CD4-positive, alpha-beta T cell treated with Interleukin-6 for 4 hours (primary cell): ENCODE data around the gene MOB3B.
"Not testable (repeated sequence)": the region's sequence is repeated elsewhere in the genome, so short reads cannot be mapped to it uniquely, and the experiment has no call there.

Experiments
- DNase-seq: peaks from one replicate; pipeline ENCODE4 v3.0.0-alpha.2; 2020; ENCODE audit warnings: mixed read lengths

The MOB3B gene

DNA sequence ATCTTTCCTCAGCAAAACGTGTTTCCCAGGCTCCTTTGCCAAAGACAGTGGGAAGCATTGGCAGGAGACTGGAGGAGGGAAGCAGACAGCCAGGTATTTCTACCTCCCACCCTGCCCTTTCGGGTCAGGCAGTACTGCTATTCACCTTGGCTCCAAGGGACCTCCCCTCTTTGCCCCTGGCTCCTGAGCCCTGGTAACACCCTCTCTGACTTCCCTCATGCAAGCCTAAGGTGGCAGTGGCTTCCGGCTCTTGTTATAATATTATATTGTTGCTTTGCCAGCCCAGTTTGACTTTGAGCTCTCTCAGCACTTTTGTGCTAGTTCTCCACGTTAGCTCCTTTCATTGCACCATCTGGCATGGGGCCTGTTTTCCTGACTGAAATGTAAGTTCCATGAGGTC, 87.2 kb downstream of the MOB3B start:
- DNase-seq: no peak

DNA sequence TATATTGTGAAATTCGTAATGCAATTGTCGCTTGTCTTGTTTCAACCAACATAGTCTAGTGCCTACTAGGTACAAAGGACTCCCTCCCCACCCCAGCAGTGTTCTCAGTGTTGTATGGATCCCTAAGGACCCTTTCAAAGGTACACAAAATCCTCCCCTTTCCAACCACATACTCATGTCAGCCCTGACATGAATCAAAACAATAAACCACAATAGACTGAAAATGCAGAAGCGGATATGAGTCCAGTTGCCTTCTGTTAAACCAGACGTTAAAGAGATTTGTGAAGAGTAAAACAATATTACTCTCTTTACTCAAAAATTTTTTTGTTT, 87.9 kb downstream of the MOB3B start:
- no peak for DNase-seq

DNA sequence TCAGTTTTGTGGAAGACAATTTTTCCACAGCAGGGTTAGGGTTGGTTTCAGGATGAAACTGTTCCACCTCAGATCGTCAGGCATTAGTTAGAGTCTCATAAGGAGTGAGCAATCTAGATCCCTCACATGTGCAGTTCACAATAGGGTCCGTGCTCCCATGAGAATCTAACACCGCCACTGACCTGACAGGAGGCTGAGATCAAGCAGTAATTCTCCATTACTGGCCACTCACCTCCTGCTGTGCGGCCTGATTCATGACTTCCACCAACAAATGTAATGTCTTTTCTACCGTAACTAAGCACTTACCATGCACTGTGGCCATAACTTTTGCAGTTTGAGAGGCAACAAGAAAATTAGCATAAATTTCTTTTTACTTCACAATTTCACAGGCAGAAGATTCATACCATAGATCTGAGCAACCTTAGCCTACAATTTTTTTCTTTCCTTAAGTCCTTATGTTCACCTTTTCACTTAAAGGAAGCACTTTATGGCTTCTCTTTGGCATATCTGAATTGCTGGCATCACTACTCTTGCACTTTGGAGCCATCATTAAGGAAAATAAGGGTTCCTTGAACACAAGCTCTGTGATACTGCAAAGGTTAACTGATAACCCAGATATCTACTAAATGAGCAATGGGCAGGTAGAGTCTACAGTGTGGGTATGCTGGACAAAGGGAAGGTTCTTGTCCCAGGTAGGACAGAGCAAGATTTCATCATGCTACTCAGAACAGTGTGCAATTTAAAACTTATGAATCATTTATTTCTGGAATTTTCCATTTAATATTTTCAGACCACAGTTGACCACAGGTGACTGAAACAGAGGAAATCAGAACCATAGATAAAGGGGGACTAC, 88.5 kb downstream of the MOB3B start:
- no peak for DNase-seq

DNA sequence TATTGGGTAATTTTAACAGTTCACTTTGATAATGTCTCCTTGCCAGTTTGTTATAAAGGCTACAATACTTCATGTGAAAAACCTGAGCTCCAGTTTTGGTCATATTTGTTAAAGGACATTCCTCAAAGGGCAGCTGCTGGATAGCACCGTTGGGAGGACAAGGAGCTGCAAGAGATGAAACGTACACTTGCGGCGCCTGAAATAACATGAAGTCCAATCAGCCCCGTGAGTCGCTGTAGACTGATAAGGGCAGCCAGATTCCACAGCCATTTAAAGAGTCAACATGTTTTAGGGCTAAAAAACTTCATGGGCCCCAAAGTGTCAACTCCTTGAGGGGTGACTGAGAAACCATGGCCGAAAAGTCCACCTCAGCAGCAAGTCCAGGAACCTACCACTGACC, 91.1 kb downstream of the MOB3B start:
- DNase-seq: no peak

DNA sequence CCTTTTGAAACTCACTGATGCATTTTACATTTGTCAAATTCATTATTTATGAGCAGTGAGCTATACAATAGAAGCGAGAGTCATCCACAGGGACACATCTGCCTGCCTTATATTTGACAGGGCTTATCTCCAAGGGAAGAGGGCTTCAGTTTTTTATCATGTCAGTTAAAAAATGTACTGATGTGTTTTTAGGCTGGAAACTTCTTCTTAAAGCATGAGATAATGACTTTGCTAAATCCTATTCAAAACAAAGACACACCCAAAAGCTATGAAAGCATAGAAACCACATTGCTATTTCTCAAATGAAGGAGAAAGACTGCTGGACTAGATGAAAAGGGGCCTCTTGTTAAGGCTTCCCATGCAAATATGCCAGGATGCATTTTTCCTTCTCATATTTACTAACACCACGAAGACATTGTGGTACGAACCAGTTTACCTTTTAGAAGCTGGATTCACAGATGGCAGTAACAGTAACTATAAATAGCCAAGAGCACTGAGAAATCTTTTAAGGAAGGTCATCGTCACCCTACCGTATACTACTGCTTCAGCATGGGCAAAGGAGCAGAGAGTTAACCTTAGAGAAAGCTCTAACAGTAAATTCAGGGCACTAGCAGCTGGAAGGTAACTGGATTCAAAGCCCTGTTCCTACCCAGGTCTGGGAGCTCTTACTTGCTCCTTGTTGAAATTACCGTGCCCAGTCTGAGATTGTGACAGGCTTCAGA, 91.8 kb downstream of the MOB3B start:
- DNase-seq: no peak

DNA sequence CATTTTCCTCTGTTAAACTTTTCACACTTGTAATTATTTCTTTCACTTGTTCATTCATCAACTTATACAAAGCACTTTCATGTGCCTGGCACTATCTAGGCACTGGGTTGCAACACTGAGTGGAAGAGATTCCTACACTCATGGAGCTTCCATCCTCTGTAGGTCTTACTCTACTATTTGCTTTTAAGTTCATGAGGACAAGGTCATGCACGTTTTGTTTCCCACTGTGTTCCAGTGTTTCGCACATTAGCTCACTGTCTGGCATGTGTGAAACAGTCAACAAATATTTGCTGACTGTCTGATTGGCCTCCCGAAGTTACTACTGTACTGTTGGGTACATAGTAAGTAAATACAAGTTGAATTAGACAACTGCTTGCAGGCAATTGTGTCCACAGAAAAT, 93.4 kb downstream of the MOB3B start:
- DNase-seq: no peak

DNA sequence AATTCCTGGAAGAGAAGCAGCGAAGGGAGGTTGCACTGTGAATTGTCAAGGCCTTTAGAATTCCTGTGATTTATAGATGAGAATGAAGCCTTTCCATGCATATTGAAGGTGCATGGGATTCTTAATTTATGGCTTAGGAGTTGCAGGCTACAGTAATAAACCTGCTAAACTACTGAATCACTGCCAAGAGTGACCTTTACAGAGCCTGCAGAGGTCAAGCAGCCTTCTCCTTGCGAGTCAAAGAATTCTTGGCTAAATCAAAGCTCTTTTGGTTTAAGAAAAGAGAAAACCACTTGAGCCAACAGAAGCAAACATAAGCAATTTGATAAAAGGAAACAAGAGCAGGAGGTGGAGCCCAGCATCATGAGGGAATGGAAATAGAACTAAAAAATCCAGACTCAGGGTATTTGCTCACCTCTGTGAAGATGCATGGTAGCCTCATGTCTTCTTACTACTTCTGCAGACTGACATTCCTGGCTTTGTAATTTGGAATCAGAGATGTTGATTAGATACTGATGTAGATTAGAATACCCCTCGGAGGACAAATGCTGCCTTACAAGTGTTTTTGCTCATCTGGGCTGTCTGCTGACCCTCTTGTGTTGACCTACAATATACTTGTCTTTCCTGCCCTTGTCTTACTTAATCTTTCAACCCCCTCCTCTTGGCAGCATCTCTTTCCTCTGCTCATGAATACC, 95.8 kb downstream of the MOB3B start:
- DNase-seq: no peak

DNA sequence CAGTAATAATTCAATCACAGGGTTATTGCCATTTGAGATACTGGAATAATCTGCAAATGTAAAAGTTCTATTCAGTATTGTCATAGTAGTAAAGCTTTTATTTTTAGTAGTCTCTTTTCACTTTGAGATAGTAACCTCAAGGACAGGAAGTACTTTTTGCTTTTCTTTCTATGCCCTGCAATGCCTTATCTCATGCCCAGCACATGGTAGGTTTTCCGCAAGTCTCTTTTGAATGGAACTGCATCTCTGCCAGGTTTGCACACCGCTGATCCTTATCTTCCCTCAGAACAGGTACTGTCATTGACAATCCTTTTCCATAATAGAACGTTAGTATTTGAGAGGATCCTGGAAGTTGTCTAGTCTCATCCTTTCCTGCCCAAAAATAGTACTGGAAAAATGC, 97.3 kb downstream of the MOB3B start:
- DNase-seq: no peak

DNA sequence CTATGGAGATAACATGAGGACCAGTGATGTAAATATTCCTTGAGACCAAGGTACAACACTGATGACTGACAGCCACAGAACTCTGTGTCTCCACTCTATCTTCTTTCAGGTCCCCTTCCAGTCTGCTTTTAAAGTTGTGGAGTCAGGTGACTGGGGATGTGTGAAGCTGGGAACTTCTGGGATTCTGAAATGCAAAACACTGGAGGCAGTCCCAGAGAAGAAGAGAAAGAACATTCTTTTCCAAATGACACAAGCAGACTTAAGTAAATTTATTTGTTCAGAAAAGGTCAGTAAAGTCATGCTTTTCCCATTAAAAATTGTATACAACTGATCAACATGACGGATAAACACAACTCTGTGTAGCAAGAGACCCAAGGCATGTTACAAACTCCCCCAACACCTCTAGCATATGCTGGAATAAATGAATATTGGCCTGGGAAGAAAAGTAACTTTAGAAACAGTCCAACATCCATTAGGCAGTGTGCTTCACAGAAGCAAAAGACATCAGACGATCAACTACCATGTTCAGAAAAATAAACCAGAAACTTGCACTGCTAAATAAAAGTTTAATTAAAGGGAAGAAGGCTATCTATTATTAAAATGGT, 98.0 kb downstream of the MOB3B start:
- no peak for DNase-seq

DNA sequence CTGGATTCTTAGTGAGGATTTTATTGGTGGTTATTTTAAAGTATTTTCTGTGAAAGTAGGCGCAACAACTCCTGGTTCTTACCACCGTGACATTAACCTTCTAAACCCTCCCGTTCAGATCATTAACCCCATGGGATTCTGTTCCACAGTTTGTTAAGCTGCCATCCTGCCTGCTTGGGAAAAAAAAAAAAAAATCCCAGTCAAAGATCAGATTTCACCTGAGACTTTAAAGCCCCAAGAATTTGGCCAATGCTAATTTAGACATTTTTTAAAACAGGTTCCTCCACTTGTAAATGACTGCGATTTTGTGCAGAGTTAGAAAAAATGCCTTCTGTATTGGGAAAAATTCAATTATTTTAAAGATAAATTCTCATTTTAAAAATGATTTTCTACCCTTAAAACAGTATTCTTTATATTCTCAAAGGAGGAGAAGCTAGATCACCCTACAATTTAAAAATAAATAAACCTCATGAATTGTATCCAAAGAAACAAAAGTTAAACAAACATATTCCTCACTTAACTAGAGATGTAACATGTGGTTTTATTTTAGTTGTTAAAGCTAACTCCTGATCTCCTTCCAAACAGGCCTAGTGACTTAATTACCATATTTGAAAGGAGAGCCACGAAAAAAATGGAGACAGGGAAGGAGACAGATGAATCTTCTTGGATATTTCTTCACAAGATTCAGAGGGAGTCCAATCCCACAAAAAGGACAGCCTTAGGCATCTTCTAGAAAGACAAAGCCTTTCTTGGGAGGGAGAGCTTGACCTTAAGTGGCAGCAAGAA, 98.7 kb downstream of the MOB3B start:
- DNase-seq: no peak

DNA sequence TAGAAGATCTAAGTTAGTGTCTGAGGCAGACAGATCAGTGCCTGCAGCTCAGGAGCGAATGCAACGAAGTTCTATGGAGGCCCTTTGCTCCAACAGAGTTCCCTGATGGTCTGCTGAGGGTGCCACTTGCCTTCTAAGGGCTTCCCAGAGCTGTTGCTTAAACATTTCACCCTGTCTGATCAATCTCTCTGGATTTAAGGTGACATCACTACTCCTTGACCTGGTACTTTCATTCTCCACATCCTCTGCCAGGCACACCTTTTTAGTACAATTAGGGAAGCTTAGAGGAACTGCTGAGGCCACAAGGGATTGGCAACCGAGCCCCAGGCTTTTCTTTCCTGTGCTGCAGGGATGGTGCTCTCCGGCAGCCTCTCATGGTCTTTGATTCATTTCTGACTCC, 99.7 kb downstream of the MOB3B start:
- DNase-seq: no peak

DNA sequence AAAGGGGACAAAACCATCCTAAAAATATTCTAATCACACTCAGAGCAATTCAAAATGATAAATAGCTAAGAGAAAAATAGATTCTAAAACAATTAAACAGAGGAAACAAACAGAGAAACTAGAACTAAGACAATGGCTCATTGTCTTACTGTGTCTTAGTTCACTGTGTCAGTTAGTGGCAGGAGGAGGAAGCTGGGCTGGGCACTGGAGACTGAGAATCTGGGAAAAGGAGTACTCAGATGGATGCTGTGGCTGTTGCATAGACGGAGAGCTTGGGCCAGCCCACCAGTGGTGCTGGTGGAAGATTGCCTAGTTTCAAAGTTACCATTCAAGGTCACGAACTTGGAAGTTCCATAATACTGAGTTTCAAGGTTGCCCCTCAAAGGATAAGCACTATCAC, 100.2 kb downstream of the MOB3B start:
- no peak for DNase-seq

DNA sequence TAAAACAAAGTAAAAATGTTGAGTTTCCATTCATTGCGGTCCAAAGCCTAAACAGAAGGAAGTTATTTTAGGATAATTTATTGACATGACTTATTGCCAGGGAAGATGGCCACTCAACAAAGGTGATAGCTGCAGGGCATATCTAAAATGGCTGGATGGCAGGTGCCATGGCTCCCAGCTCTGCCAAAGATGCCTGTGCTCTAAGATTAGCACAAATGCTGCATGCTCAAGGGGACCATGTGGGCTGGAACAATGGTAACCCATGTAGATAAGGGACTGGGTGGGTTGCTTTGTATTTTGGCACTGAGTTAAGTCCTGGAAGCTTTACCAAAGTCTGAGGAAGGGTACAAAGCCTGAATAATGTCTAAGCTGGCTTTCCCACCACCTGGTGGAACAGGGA, 101.1 kb downstream of the MOB3B start:
- DNase-seq: no peak

DNA sequence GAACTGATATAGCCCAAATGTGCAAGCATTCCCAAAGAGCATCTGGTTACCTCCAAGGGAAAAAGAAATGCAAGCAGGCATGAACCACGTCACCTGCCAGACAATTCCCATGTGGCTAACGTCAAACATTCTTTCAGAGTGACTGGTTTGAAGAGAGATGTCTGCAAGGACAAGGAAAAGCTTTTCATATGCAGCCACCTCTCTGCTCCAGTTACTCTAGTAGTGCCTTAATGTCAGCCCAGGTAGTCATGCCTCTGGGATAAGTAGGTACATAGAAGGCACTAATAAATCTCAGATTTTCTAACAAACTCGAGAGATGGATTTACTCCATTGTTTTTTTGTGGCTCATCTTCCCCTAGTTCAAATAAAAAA, 102.4 kb downstream of the MOB3B start:
- DNase-seq: no peak

DNA sequence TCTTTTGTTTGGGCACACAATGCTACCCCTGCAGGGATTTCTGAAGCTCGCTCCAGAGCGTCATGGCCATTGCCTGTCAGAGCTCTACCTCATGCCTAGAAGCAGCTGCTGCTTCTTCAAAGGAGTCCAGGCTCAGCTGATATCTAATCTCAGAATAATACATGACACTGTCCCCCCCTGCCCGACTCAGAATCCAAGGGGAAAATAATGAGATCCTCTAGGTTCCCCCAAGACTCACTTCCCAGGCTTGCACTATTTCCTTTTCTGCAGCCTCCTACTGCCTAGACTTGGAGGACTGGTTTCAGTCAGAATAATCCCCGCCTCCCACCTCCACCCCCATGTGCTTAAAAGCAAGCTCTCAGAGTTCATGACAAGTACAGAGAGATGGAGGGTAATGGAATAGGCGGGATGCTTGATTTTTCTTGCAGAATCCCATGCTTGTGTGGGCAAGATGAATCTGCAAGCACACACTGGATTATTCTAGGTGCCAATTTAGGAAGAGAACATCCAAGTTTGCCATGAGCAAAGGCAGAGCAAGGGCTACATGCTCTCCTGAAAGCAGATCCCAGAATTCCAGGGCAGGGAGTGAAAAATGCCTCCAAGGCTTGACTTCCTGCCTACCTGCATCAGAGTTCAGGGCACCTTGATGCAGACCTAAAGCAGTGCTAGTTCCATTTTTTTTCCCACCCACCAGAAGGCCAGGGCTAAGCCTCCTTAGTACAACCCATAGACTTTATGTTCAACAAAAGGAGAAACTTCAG, 102.9 kb downstream of the MOB3B start:
- DNase-seq: no peak

DNA sequence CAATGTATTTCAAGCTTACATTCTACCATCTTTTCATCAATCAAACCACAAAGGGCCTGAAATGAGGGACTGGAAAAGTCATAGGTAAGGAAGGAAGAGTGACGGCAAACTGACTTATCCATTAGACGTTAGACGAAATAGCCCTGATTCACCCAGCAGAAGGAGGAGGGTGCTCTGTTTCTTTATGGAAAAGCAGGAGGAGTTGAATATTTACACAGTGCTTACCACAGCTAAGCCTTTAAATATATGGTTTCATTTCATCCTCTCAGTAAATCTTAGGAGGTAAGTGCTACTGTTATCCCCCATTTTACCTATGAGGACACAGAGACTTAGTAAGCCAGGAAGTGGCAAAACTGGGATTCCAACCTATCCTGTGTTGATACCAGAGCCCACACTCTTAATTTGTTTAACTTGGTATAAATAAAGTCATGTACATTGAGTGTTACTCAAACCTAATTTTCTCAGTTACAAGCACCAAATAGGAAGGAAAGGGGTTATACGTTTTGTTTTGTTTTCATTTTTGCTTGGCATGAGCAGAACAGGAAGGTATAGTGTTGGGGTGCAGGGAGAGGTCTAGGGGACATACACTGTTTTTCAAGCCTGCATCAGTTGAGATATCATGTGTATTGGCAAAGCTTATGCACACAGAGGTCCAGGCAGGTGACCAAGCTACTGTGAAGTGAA, 103.6 kb downstream of the MOB3B start:
- DNase-seq: no peak

DNA sequence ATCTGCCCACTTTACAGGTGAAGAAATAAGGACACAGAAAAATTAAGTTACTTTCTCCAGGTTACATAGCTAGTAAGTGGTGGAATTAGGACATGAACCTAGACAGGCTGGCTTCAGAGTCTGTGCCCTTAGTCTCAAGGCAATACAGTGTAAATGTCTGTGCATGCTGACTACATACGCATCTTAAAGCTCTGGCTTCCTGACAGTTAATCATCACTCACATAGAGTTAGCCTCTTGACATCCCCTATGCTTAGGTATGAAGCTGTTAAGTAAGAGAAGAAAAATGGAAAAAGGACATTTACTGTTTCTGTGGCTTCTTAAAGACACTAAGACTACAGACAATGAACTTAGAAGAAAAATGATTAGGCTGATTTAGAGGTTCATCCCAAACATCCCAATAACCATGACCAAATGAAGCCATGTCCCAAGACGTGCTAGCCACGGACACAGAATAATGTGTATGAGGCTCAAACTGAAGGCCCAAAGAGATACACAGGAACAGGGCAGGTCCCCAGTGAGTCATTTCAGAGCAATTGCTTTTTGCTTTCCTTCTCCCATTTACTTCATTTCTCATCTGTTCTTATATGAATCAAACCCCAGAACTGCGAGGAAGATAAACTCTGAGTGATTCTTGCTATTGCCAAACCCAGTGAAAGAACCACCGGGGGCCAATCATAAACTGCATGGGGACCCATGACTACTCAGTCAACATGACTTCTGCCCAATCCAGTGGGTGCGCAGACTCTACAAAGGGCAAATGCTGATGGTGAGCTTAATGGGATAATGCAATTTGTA, 105.5 kb downstream of the MOB3B start:
- no peak for DNase-seq

DNA sequence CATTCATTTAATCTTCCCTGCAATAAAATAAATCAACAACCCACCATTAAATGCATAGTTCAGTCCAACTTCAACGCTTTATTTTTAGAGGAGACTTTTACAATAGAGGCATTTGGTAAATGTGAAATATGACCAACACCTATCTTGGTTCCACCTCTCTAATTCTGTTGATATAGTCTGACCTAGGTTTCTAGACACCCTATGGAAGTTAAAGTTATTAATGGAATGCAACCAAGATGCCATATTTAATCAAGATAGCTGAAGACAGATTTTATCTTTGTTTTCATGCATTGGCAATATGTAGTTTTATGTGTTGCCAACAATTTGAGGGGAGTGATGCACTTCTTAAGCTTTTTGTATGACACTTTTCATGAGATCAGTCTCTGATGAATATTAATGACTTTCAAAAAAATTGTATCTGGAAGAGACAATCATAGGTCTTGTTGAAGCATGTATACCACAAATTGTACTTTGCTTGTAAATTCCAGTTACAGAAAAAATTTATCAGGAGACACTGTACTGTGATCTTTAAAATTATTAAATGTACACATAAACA, 107.3 kb downstream of the MOB3B start:
- DNase-seq: no peak

DNA sequence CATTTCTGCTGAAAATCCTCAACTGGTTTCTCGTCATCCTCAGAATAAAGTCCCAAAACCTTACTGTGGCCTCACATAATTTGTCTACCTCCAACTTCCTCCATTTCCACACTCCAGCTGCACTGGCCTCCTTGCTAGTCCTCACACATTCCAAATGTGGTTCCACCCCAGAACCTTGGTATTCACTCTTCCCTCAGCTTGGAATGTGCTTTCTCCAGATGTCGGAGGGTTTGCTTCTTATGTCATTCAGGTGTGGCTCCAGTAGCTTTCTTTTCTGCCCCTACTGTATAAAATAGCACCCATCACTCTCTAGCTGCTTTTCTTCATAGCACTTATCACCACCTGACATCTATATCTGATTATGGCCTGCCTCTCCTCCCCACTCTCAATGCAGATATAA, 108.0 kb downstream of the MOB3B start:
- no peak for DNase-seq

DNA sequence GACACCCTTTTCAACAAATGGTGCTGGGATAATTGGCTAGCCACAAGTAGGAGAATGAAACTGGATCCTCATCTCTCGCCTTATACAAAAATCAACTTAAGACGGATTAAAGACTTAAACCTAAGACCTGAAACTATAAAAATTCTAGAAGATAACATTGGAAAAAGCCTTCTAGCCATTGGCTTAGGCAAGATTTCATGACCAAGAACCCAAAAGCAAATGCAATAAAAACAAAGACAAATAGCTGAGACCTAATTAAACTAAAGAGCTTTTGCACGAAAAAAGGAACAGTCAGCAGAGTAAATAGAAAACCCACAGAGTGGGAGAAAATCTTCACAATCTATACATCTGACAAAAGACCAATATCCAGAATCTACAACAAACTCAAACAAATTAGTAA, 110.1 kb downstream of the MOB3B start:
- DNase-seq: not testable (repeated sequence)
